ENCODE measurements around the gene C12orf42.

Gene C12orf42

DNA sequence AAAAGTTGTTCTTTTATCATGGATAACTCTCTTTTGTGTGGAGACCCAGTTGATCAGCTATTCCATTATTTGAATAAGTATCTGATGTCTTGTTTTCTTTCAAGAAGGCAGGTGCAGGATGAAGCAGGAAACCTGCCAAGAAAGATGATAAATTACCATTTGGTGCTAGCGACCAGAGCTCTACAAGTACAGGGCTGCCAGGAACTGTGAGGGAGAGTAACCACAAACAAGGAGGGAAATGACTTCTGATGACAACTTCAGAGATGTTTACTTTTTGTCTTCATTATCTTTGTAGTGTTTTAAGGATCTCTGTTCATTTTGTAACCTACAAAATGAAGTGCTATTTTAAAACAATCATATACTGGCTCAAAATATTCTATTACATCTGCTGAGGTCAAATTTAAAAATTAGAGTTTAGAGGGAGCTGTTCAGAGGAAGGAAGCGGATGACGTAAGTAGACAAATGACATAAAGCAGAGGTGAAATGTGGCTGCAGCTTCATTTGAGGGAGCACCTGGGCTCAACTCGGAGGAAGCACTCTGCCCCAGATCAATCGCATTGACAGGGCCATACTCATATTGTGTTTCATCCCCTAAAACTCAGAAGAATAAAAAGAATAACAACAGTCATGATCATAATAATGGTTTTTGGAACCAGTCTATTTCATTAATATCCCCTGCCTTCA is 226.8 kb downstream of the C12orf42 start:
- peaks cover 16% of the 10 kb centered on the region for H3K4me1 Mint-ChIP-seq
- peak overlapping the region; percentile 30 for H3K27ac Mint-ChIP-seq
- H3K36me3 Mint-ChIP-seq, result no peaks in the 10 kb centered on the region
- H3K27me3 Mint-ChIP-seq, result no peaks in the 10 kb centered on the region
- no peaks in the 10 kb centered on the region for H3K9me3 Mint-ChIP-seq
- DNase-seq, result peak; percentile 26
- H3K4me3 Mint-ChIP-seq, result no peak overlapping the region
- CTCF ChIA-PET, result no interaction called here

DNA sequence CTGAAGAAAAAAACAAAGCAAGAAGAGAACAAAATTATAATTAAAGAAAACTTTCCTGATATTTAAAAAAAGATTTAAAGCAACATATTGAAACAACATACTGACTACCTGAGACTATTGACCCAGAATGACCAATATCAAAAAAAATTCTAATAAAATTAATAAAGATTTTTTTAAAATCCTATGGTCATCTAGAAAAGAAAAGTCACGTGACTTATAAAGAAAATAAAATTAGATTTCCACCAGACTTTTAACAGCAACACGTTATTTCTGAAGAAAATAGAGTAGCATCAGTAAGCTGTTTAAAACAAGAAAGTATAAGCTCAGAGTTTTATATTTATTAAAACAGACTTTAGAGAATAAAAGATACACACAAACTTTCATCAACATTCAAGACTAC is 238.0 kb downstream of the C12orf42 start:
- DNase-seq, result no peak
- no peaks in the 10 kb centered on the region for H3K36me3 Mint-ChIP-seq

More for the DNA sequence above, 238.0 kb downstream of the C12orf42 start:
- Mint-ChIP-seq H3K4me1 (no peaks in the 10 kb centered on the region), H3K4me3 (no peak overlapping the region), H3K9me3 (peaks cover 1% of the 10 kb centered on the region), H3K27me3 (no peaks in the 10 kb centered on the region), H3K27ac (no peak overlapping the region)
- CTCF ChIA-PET, result no interaction called here
